ENCODE results near the gene PLEKHG5. TPM values are rescaled to one million over a fixed set of nuclear protein-coding genes. Genes with fewer than 3 reads are reported as not detected.

PLEKHG5 gene
- total RNA-seq, 2 donors from 2014 or later, result 7.0 to 7.9 TPM

DNA sequence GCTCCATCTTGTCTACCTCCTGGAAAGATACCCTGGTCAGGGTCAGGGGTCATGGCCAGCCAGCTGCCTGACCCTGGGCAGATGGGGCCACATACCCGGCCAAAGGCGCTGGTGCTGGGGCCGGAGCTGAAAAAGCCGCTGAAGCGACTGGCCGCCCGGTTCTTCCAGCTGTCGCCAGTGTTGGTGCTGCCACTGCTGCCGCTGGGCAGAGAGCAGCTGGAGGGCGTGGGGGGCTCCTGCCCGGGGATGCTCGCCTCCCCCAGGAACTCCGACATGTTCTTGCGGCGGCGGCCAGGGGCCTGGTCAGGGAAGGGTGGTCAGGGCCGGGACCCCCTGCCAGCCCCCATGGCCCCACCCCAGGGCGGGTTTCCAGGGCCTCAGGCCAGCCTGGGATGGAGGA is 18.3 kb downstream of the PLEKHG5 start:
- Histone ChIP-seq H3K27ac (no peak overlapping the region), H3K9me3 (no peaks in the 10 kb centered on the region), H3K4me3 (no peak overlapping the region), H3K4me1 (peaks cover 0 to 6% of the 10 kb centered on the region in 2 donors), H3K36me3 (peaks cover 54% of the 10 kb centered on the region), H3K27me3 (no peaks in the 10 kb centered on the region)
- TF ChIP-seq, protein P1, sequence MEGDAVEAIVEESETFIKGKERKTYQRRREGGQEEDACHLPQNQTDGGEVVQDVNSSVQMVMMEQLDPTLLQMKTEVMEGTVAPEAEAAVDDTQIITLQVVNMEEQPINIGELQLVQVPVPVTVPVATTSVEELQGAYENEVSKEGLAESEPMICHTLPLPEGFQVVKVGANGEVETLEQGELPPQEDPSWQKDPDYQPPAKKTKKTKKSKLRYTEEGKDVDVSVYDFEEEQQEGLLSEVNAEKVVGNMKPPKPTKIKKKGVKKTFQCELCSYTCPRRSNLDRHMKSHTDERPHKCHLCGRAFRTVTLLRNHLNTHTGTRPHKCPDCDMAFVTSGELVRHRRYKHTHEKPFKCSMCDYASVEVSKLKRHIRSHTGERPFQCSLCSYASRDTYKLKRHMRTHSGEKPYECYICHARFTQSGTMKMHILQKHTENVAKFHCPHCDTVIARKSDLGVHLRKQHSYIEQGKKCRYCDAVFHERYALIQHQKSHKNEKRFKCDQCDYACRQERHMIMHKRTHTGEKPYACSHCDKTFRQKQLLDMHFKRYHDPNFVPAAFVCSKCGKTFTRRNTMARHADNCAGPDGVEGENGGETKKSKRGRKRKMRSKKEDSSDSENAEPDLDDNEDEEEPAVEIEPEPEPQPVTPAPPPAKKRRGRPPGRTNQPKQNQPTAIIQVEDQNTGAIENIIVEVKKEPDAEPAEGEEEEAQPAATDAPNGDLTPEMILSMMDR (IDR thresholded peaks at IDR 0.05), result no peak
- DNase-seq (ENCODE audit: low spot score), result no peak

DNA sequence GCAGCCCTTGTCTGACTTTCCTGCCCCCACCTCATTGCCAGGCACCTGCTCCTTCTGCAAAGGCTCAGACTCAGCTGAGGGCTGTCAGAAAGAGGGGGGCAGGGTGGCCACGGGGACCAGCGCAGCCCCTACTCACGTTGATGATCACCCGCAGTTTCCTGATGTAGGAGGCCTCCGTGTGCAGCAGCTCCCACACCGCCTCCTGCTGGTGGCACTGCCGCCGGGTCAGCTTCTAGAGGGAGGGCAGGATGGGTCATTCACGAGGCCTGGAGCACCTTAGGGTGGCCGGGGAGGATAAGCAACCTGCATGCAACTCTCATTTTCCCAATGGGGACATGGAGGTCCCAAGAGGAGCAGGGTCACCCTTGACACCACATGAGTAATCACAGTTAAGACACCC is 19.1 kb downstream of the PLEKHG5 start:
- Histone ChIP-seq H3K9me3 (no peaks in the 10 kb centered on the region), H3K4me3 (no peak overlapping the region), H3K27ac (no peak overlapping the region), H3K4me1 (peaks cover 0 to 6% of the 10 kb centered on the region in 2 donors), H3K36me3 (peaks cover 60% of the 10 kb centered on the region), H3K27me3 (no peaks in the 10 kb centered on the region)
- TF ChIP-seq, protein P1 (IDR thresholded peaks at IDR 0.05), result no peak
- no peak for DNase-seq (ENCODE audit: low spot score)

DNA sequence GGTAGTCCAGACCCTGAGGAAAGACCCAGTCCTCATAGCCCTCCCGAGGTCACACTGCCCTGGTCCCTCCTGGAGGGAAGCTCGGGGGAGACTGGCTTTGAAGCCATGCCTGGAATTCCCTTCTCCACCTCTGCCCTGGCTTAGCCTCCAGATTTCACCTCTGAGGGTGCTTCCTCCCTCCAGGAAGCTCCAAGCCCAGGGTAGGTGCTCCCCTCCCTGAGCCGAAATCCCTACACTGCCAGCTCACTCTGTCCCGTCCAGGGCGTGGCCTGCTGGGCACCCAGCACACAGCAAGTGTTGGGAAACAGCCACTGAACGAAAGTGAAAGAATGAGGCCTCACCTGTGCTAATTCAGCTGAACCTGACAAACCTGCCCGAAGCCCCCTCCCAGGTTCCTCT is 19.5 kb downstream of the PLEKHG5 start:
- TF ChIP-seq, protein P1 (IDR thresholded peaks at IDR 0.05), result no peak
- H3K36me3 ChIP-seq, result peaks cover 60% of the 10 kb centered on the region
- no peak overlapping the region for H3K27ac ChIP-seq

DNA sequence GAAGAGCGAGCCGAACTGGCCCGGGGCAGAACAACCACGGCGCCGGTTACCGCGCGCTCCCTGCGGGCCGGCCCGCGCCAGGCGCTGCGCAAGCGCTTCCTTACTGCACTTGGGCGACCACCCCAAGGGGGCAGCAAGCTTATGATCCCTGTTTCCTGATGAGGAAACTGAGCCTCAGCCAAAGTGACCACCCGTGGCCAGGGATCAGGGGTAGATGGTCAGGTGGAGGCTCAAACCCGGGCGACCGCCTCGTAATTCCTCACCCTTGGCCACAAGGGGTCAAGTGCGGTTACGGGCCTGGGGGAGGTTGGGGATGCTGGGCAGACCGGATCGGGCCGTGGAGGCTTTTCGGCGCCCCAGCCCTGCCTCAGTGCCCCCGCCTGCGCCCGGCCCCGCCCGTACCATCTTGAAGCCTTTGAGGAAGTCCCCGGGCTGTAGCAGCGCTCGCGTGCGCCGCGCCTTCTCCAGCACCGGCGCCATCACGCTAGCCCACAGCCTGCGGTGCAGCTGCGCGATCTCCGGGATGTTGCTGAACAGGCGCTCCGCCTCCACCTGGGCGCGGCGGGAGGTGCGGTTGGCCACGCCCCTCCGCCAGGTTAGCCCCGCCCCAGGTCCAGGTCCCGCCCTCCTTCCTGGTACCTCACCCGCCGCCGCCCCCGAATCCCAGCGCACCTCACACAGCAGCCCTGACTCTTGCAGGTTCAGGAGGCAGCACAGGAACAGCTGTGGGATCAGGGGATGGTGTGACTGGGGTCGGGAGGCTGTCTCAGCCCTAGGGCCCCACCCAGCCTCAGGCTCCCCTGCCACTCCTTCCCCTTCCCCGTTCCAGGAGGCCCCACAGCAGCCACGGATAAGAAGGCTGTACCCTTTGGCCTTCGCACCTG is 20.1 kb downstream of the PLEKHG5 start:
- no peak for DNase-seq (ENCODE audit: low spot score)
- H3K27me3 ChIP-seq, result no peaks in the 10 kb centered on the region
- peaks cover 60% of the 10 kb centered on the region for H3K36me3 ChIP-seq
- H3K9me3 ChIP-seq, result no peaks in the 10 kb centered on the region
- H3K4me1 ChIP-seq, result peaks cover 0 to 6% of the 10 kb centered on the region in 2 donors
- H3K27ac ChIP-seq, result no peak overlapping the region
- H3K4me3 ChIP-seq, result no peak overlapping the region
- TF ChIP-seq, protein P1 (IDR thresholded peaks at IDR 0.05), result no peak

More for the DNA sequence above, 19.5 kb downstream of the PLEKHG5 start:
- Histone ChIP-seq H3K4me1 (peaks cover 0 to 6% of the 10 kb centered on the region in 2 donors), H3K27me3 (no peaks in the 10 kb centered on the region), H3K4me3 (no peak overlapping the region), H3K9me3 (no peaks in the 10 kb centered on the region)
- no peak for DNase-seq (ENCODE audit: low spot score)

DNA sequence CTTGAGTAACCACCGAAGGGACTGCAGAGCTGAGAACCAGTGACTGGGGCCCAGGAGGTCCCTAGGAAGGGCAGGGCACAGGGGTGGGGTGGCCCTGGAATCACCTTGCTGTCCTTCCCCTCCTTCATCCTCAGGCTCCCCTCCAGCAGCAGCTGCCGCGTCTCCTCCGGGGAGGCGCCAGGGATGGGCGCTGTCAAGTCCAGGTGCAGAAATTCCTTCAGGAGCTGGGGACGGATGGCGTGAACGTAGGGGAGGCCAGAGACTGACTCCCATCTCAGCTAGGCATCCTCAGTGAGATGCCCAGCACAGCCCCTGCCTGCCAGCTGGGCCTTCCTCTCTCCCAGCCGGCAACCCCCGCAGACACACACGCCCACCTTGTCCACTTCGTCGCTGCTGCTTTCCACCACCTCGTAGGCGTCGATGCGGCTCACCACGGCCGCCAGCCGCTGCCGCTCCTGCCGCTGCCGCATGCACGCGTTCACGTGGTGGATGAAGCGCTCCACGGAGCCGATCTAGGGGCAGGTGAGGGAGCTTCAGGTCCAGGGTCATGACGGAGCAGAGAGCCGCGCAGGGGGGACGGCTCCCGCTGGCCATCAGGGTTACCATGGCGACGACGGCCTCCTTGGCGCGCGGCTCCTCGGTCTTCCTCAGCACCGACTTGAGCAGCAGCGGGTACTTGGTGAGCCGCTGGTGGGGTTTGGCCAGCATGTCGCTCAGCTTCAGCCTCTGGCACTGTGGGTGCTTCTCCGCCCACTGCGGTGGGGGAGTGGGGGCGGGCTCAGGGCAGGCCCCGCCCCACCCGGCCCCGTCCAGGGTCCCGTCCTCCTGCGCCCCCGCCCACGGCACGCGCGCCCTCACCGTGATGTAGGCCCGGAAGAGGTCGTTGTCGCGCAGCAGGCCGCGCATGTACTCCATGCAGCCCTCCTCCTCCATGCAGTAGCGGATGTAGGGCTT is 21.1 kb downstream of the PLEKHG5 start:
- H3K27ac ChIP-seq, result no peak overlapping the region
- TF ChIP-seq, protein P1 (IDR thresholded peaks at IDR 0.05), result no peak
- H3K9me3 ChIP-seq, result no peaks in the 10 kb centered on the region
- peaks cover 60% of the 10 kb centered on the region for H3K36me3 ChIP-seq
- H3K27me3 ChIP-seq, result no peaks in the 10 kb centered on the region
- H3K4me3 ChIP-seq, result no peak overlapping the region
- no peak for DNase-seq (ENCODE audit: low spot score)
- H3K4me1 ChIP-seq, result peaks cover 0 to 1% of the 10 kb centered on the region in 2 donors
